K562 treated with DMSO at 1 percent for 12 hours (cell line): ENCODE measurements around the gene UGT1A10. TPM values are rescaled to one million over a fixed set of nuclear protein-coding genes. Genes with fewer than 3 reads are reported as not detected.

ENCODE experiments used
- total RNA-seq: library from RNA; unstranded; fragments of 300-600 nt; gene quantifications from 2 replicates; pipeline ENCODE4 v1.2.3, GENCODE V29; 2022; ENCODE audit not compliant: insufficient read depth

The UGT1A10 gene
- total RNA-seq: not detected in 2 replicates

GRCh38 chr2:233636306-233636705 lies at the start of gene UGT1A10:
TSS of gene UGT1A10 (plus strand) at chr2:233636448. CDS start at chr2:233636523, 75 bp downstream.

GRCh38 chr2:233617476-233617875 lies 18.8 kb upstream of the UGT1A10 start, which contains the start of gene UGT1A8:
TSS of gene UGT1A8 (plus strand) at chr2:233617633. CDS start at chr2:233617708, 75 bp downstream.

GRCh38 chr2:233671290-233672161 lies 35.3 kb downstream of the UGT1A10 start, which contains the start of gene UGT1A9:
TSS of gene UGT1A9 (plus strand) at chr2:233671898. CDS start at chr2:233671935, 37 bp downstream.

GRCh38 chr2:233681521-233682099 lies 45.4 kb downstream of the UGT1A10 start, which contains the start of gene UGT1A7:
TSS of gene UGT1A7 (plus strand) at chr2:233681901. CDS start at chr2:233681938, 37 bp downstream.

GRCh38 chr2:233692648-233693047 lies 56.4 kb downstream of the UGT1A10 start, which contains the start of gene UGT1A6:
TSS of gene UGT1A6 (plus strand) at chr2:233692890. CDS start at chr2:233693005, 115 bp downstream.

GRCh38 chr2:233712611-233713261 lies 76.5 kb downstream of the UGT1A10 start, which contains the start of gene UGT1A5:
TSS of gene UGT1A5 (plus strand) at chr2:233712907. CDS start at chr2:233712992, 85 bp downstream.

GRCh38 chr2:233718552-233718951 lies 82.3 kb downstream of the UGT1A10 start, which contains the start of gene UGT1A4:
TSS of gene UGT1A4 (plus strand) at chr2:233718736. CDS start at chr2:233718821, 85 bp downstream.

GRCh38 chr2:233728723-233729301 lies 92.6 kb downstream of the UGT1A10 start, which contains the start of gene UGT1A3:
TSS of gene UGT1A3 (plus strand) at chr2:233729042. CDS start at chr2:233729127, 85 bp downstream.

GRCh38 chr2:233760043-233760442 lies 123.8 kb downstream of the UGT1A10 start, which contains the start of gene UGT1A1:
TSS of gene UGT1A1 (plus strand) at chr2:233760270. CDS start at chr2:233760288, 18 bp downstream.

GRCh38 chr2:233778030-233778429 lies 141.8 kb downstream of the UGT1A10 start, which contains the start of gene MROH2A:
TSS of gene MROH2A (plus strand) at chr2:233778330. CDS start at chr2:233779359, 1,029 bp downstream.

Other genes with a start within 250 kb of the UGT1A10 start
- gene USP40, start 69.7 kb upstream of the UGT1A10 start, total RNA-seq: 8.2 and 13.2 TPM in 2 replicates
- not detected in 2 replicates for gene UGT1A8, start 18.8 kb upstream of the UGT1A10 start, total RNA-seq
- not detected in 2 replicates for gene UGT1A9, start 35.5 kb downstream of the UGT1A10 start, total RNA-seq
- not detected in 2 replicates for gene UGT1A7, start 45.5 kb downstream of the UGT1A10 start, total RNA-seq
- not detected in 2 replicates for gene UGT1A6, start 56.4 kb downstream of the UGT1A10 start, total RNA-seq
- not detected in 2 replicates for gene UGT1A5, start 76.5 kb downstream of the UGT1A10 start, total RNA-seq
- not detected in 2 replicates for gene UGT1A4, start 82.3 kb downstream of the UGT1A10 start, total RNA-seq
- not detected in 2 replicates for gene UGT1A3, start 92.6 kb downstream of the UGT1A10 start, total RNA-seq
- gene UGT1A1, start 123.8 kb downstream of the UGT1A10 start, total RNA-seq: not detected in 2 replicates
- gene MROH2A, start 141.9 kb downstream of the UGT1A10 start, total RNA-seq: not detected in 2 replicates
- gene HJURP, start 218.1 kb downstream of the UGT1A10 start, total RNA-seq: 13.3 and 29.6 TPM in 2 replicates